Activated CD4-positive, alpha-beta memory T cell treated with anti-CD3 and anti-CD28 coated beads, Interleukin-2, amount 10 ng/mL, durations not matched to agents 7 days and 5 days (primary cell): ENCODE data around the gene HTR3D. TPM values are rescaled to one million over a fixed set of nuclear protein-coding genes. Genes with fewer than 3 reads are reported as not detected.

ENCODE experiments used
- CTCF ChIA-PET: fragments of 350-600 bp; sonication (Branson Sonifier 250); formaldehyde crosslinking; loops from one replicate; lab custom pipeline; 2021; ENCODE audit warnings: antibody characterized with exemption, inconsistent platforms; lab: Charles Lee
- POLR2A ChIA-PET: fragments of 350-600 bp; sonication (Branson Sonifier 250); formaldehyde crosslinking; loops from one replicate; lab custom pipeline; 2021; ENCODE audit warnings: antibody characterized with exemption; lab: Charles Lee
- DNase-seq: peaks from one replicate; pipeline ENCODE4 v3.0.0-alpha.2; 2020
- H3K27ac Mint-ChIP-seq: one replicate; pipeline ENCODE4 v1.8.0; 2021; ENCODE audit warnings: mild to moderate bottlenecking, mixed read lengths
- H3K27me3 Mint-ChIP-seq: one replicate; pipeline ENCODE4 v1.8.0; 2021; ENCODE audit warnings: mixed read lengths
- H3K36me3 Mint-ChIP-seq: one replicate; pipeline ENCODE4 v1.8.0; 2021; ENCODE audit warnings: low read depth, mixed read lengths
- H3K4me1 Mint-ChIP-seq: one replicate; pipeline ENCODE4 v1.8.0; 2021; ENCODE audit warnings: mixed read lengths
- H3K4me3 Mint-ChIP-seq: one replicate; pipeline ENCODE4 v1.8.0; 2021; ENCODE audit warnings: mild to moderate bottlenecking, mixed read lengths
- H3K9me3 Mint-ChIP-seq: one replicate; pipeline ENCODE4 v1.8.0; 2021; ENCODE audit warnings: mixed read lengths
- total RNA-seq, 2 experiments: library from RNA; stranded (reverse); gene quantifications; one replicate each; pipeline ENCODE4 v1.2.3, GENCODE V29; 2021

The HTR3D gene, protein sequence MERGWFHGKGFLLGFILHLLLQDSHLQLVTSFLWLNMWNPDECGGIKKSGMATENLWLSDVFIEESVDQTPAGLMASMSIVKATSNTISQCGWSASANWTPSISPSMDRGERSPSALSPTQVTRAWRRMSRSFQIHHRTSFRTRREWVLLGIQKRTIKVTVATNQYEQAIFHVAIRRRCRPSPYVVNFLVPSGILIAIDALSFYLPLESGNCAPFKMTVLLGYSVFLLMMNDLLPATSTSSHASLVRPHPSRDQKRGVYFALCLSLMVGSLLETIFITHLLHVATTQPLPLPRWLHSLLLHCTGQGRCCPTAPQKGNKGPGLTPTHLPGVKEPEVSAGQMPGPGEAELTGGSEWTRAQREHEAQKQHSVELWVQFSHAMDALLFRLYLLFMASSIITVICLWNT
- not detected for total RNA-seq

DNA sequence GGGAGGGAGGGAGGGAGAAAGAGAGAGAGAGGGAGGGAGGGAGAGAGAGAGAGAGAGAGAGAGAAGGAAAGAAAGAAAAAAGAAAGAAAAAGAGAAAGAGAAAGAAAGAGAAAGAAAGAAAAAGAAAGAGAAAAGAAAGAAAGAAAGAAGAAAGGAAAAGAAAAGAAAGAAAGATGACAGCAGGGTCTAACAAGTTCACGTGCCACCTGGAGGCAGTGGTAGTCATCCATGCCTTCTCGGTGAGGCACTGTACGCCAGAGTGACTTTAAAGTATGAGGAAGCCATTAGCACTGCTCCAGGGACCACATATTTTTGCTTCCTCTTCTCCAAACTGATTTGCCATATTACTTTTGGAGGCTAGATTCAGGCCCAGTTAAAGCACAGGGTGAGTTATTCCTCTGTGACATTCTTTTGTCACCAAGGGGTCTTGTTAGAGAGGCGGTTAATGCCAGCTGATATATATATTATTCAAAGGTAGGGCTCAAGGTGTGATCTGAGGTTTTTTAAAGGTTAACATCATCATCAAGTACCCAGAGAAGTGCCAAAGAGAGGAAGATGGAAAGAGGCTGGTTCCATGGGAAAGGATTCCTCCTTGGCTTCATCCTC lies at the start of gene HTR3D:
Gene HTR3D (plus strand): TSS at position 556 of the 606 bp plus-strand sequence. CDS start 0 bp downstream, at position 556.
- Mint-ChIP-seq H3K27ac (no peak within 1 kb of the TSS), H3K9me3 (no peaks in the 10 kb centered on the region), H3K27me3 (peaks cover 14% of the 10 kb centered on the region), H3K4me3 (no peak within 1 kb of the TSS), H3K4me1 (no peaks in the 10 kb centered on the region), H3K36me3 (no peaks in the 10 kb centered on the region)
- DNase-seq = no peak
- ChIA-PET POLR2A (no interaction called here), CTCF (interaction anchor here (1.6 kb wide), 1 partner anchor 14 kb away, joined by 4 read pairs; the partner anchor contains the start of gene ABCC5)

DNA sequence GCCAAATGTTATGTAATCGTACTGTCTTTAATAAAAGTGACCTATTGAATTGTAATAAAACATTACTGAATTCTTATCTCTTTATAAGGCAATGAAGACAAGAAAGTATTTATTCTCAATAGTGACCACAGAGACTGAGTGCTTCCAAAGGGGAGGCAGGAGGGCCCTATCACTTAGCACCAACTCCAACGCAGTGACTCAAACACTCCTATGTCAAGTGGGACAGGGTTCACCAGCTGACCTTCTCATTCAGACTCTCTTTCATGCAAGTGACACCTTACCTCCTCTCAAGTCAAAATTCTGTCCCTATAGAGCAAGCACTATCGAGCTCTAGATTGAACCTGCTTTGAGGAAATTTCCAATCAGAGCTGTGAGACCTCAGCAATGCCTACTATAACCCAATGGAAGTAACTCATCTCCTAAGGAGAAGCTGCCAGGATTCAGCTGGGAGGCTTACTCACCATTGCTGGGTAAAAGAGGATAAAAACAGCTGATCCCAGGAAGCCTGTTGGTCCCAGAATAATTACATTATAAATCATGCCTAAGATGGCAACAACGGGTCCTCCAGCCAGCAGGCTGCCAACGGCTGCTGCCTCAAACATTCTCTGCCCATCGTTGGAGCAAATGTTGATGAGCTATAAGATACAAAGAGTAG lies 49.4 kb upstream of the HTR3D start:
- no peaks in the 10 kb centered on the region for H3K27me3 Mint-ChIP-seq
- H3K4me3 Mint-ChIP-seq = no peak overlapping the region
- peaks cover 6% of the 10 kb centered on the region for H3K36me3 Mint-ChIP-seq
- H3K4me1 Mint-ChIP-seq = no peaks in the 10 kb centered on the region
- ChIA-PET CTCF (no interaction called here), POLR2A (no interaction called here)
- DNase-seq = no peak
- H3K27ac Mint-ChIP-seq = no peak overlapping the region
- H3K9me3 Mint-ChIP-seq = no peaks in the 10 kb centered on the region

DNA sequence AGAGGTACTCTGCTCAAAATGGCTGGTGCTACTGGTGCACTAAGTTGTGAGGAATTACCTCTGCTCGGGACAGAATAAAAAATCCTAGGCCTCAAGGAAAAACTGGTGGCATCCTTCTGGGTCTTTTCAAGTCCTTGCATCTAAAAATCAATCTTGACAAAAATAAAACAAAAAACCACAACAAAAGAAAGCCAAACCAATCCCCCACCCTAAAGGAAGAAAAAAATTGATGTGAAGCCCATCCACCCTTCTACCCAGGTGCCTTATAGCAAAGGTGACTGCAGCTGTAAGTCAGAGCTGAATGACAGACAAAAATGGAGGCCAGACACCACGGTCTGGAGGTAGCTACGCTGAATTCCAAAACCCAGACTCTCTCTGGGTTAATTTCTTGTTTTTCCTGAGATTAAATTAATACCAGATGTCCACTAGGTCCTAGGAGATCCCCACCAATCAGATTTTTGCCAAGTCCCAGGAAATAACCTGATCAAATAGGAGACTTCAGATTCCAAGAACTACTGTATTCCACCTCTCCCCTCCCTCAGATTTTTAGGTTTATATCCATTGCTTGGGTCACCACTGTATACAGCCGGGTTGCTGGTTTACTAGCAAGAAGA lies 47.3 kb upstream of the HTR3D start:
- Mint-ChIP-seq H3K4me1 (no peaks in the 10 kb centered on the region), H3K9me3 (no peaks in the 10 kb centered on the region), H3K27me3 (no peaks in the 10 kb centered on the region), H3K36me3 (peaks cover 13% of the 10 kb centered on the region), H3K4me3 (no peak overlapping the region), H3K27ac (no peak overlapping the region)
- POLR2A ChIA-PET = no interaction called here
- no peak for DNase-seq
- CTCF ChIA-PET = no interaction called here

DNA sequence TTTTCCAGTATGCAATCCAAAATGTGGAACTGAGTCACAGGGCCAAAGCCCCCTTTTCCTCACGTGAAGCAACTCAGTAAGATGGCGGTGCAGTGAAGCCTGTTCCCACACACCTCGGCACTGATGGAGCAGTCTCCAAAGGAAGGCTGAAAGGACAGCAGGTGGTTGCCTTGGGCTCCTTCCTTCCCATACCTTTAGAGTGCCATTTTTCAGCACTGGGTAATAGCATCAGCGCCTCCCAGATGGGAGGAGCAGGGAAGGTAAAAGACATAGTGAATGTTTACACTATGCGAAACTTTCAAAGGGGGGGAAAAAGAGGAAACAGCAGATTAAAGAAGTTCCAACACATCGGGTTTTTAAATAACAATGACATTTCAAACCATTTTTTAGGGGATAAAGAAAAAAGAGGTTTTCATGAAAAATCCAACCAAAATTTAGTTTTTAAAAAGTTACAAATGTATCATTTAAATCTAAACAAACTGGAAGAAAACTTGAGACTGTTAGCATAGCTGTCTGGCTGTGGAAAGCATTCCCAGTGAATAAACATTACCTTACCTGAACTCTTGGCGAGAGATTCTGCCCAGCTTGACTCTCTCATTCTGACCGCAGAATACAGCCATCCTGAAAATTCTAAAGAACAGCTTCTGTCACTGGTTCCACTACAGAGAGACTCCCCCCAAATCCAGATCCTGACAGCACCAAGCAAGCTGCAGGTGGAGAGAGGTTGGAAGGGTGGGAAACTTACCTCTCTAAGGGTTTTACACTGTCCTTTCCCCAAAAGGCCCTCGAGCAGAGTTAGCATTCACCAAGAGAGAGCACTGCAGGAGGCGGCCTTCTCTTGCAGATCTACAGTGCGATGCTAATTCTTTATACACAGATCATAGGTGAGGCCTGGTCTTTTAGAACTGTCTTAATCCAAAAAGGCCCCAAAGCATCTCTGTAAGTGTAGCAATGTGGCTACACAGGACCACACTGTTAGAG lies 46.5 kb upstream of the HTR3D start:
- no peaks in the 10 kb centered on the region for H3K9me3 Mint-ChIP-seq
- no peak overlapping the region for H3K27ac Mint-ChIP-seq
- ChIA-PET CTCF (interaction anchor here (0.5 kb wide), 1 partner anchor 271 kb away, joined by 4 read pairs; no protein-coding TSS in a partner anchor), POLR2A (no interaction called here)
- H3K27me3 Mint-ChIP-seq = no peaks in the 10 kb centered on the region
- no peak for DNase-seq
- peaks cover 13% of the 10 kb centered on the region for H3K36me3 Mint-ChIP-seq
- H3K4me1 Mint-ChIP-seq = no peaks in the 10 kb centered on the region
- H3K4me3 Mint-ChIP-seq = no peak overlapping the region

DNA sequence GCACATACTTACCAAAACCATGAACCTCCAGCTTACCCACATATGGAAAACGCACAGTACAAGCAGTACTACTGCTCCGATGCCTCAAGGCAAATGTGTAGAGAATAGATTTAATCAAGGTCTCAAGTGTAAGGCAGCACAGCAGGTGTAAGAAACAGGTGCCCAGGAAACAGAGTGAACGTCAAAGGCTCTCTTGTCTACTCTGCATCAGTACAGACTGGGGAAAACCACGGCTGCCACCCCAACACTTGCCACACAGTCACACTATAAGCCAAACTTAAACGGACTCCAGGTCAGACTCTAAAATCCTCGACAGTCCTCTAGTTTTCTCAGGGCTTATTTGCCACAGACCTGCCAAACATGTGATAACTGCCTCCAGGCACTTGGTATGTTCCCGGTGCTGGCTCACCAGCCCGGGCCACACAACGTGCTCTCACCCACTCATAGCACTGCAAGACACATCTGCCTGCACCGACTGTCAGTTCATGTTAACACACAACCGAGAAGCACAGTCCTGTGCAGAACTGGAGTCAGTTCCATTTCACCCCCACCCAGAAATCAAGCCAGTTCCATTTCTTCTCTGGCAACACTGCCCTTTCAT lies 44.4 kb upstream of the HTR3D start:
- H3K36me3 Mint-ChIP-seq = peaks cover 13% of the 10 kb centered on the region
- CTCF ChIA-PET = no interaction called here
- no peaks in the 10 kb centered on the region for H3K9me3 Mint-ChIP-seq
- no peaks in the 10 kb centered on the region for H3K27me3 Mint-ChIP-seq
- POLR2A ChIA-PET = no interaction called here
- H3K27ac Mint-ChIP-seq = no peak overlapping the region
- no peak for DNase-seq
- no peak overlapping the region for H3K4me3 Mint-ChIP-seq
- H3K4me1 Mint-ChIP-seq = no peaks in the 10 kb centered on the region

DNA sequence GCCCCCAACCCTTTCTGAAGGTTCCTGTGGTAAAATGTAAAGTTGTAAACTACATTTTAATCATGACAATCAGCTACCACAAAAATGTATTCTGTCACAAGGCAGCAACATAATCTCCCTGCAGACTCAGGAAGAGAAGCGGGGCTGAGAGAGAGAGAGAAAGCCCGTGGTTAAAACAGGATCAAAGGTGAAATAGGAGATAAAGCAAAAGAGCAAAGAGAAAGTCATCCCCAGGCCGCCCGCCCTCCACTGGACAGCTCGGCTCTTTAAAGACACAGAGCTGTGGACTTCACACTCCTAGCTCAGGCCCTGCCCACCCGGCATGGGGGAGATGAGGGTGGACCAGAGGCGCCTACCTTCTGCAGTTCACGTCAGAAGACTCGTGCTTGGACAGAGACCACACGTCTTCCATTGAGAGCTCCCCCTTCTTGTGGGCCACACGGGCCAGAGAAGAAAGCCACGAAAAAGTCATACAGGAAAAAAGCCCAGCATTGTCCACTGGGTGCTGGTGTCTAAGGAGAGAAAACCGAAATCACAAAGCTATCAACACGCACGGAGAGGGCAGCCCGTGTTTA lies 43.2 kb upstream of the HTR3D start:
- Mint-ChIP-seq H3K36me3 (peaks cover 13% of the 10 kb centered on the region), H3K4me3 (no peak overlapping the region), H3K27me3 (no peaks in the 10 kb centered on the region), H3K27ac (no peak overlapping the region), H3K4me1 (no peaks in the 10 kb centered on the region), H3K9me3 (no peaks in the 10 kb centered on the region)
- no peak for DNase-seq
- ChIA-PET POLR2A (no interaction called here), CTCF (no interaction called here)

DNA sequence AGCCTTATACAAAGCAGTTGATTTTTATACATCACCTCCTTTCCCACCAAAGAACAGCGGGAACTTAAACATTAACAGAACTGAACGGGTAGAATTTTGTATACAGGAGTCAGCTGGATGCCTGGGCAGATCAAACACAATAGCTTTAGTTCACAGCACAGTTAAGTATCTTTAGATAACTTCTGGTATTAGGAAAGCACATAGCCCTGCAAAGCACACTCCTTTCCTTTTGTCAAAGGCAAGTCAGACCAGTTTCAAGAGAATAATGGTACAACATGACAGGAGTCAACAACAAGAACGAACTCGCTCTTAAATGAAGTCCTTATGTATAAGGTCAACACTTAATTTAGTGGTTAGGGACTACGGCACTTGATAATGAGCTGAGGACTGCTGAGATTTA lies 40.1 kb upstream of the HTR3D start:
- H3K4me3 Mint-ChIP-seq = no peak overlapping the region
- H3K36me3 Mint-ChIP-seq = peaks cover 13% of the 10 kb centered on the region
- no peaks in the 10 kb centered on the region for H3K9me3 Mint-ChIP-seq
- H3K27me3 Mint-ChIP-seq = no peaks in the 10 kb centered on the region
- ChIA-PET CTCF (no interaction called here), POLR2A (no interaction called here)
- DNase-seq = no peak
- H3K27ac Mint-ChIP-seq = no peak overlapping the region
- H3K4me1 Mint-ChIP-seq = no peaks in the 10 kb centered on the region

DNA sequence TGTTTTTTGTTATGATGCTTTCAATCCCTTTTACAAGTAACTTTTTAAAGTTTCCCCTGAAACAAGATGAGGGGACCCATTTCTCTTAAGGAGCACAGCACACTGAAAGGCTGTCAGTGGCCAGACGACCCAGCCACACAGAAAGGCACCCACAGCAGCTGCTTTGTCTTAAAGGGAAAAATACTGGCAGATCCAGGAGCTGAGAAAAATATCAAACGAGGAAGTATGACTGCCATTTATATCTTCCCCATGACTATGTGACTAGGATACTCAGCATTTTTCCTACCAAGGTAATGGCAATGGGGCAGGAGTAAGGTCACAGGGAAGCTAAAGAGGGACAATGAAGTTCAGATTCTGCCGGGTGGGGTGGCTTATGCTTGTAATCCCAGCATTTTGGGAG lies 29.8 kb upstream of the HTR3D start:
- H3K4me3 Mint-ChIP-seq = no peak overlapping the region
- H3K27ac Mint-ChIP-seq = no peak overlapping the region
- CTCF ChIA-PET = interaction anchor here (1.0 to 1.4 kb wide), 2 partner anchors 16 to 226 kb away, joined by 3 read pairs; partner anchors contain the start of gene ABCC5
- POLR2A ChIA-PET = no interaction called here
- no peaks in the 10 kb centered on the region for H3K36me3 Mint-ChIP-seq
- no peak for DNase-seq
- no peaks in the 10 kb centered on the region for H3K27me3 Mint-ChIP-seq
- H3K9me3 Mint-ChIP-seq = no peaks in the 10 kb centered on the region
- peaks cover 4% of the 10 kb centered on the region for H3K4me1 Mint-ChIP-seq

DNA sequence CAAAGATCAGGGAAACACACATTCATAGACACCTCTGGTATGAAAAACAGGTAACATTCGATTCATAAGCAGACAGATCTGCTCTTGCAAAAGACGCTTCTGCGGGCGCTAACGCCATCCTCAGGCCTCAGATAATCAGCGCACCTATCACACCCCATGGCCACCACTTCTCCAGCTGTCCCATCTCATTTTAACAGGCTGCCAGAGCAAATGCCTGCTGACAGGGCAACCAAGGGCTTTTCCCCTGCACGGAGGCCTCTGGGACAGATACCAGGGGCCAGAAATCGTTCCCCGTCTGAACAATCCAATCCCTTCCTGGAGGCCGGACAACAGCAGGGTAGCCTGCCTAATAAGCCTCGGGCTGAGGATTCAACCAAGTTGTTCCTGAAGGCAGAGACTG lies 29.1 kb upstream of the HTR3D start:
- H3K9me3 Mint-ChIP-seq = no peaks in the 10 kb centered on the region
- no peak for DNase-seq
- no peak overlapping the region for H3K27ac Mint-ChIP-seq
- POLR2A ChIA-PET = no interaction called here
- peaks cover 4% of the 10 kb centered on the region for H3K4me1 Mint-ChIP-seq
- no peak overlapping the region for H3K4me3 Mint-ChIP-seq
- CTCF ChIA-PET = interaction anchor here (1.4 kb wide), 1 partner anchor 226 kb away, joined by 3 read pairs; no protein-coding TSS in a partner anchor
- no peaks in the 10 kb centered on the region for H3K27me3 Mint-ChIP-seq
- no peaks in the 10 kb centered on the region for H3K36me3 Mint-ChIP-seq

DNA sequence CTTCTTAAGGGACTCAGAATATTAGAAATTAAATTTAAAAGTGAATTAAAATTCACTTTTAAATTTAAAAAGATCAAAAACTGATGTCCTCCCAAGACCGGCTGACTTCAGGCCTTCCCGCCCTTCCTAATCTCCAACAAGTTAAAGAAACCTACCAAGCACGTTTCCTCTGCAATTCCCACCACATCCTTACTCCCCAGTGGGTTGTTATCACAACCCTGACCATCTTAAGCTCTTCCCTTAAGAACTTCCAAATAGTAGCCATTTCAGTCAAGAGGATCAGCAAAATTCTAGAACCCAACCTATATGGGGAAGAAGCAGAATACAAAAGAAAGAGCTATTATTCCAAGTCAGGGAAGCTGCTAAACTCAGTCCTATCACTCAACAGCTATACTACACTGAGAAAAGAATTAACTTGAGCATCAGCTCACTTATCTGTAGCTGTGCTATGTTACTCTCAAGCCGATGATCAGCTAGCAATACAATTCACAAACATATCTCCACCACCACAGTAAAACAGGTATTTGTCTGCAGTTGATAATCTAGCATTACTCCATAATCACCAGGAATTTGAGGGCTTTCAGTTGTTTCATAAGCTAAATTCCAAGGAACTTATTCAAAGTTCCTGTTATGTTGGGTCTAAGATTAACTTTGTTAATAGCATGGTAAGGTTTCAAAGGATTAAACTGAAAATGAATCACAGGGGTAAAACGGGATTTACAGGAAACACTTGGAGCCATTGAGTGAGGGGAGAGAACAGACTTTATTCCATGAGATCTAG lies 28.2 kb upstream of the HTR3D start:
- no peak overlapping the region for H3K4me3 Mint-ChIP-seq
- DNase-seq = no peak
- peaks cover 4% of the 10 kb centered on the region for H3K4me1 Mint-ChIP-seq
- no peaks in the 10 kb centered on the region for H3K36me3 Mint-ChIP-seq
- ChIA-PET POLR2A (no interaction called here), CTCF (interaction anchor here (0.6 to 1.0 kb wide), 2 partner anchors 15 to 392 kb away, joined by 4 read pairs; partner anchors contain the start of gene ABCC5)
- no peaks in the 10 kb centered on the region for H3K27me3 Mint-ChIP-seq
- H3K9me3 Mint-ChIP-seq = no peaks in the 10 kb centered on the region
- no peak overlapping the region for H3K27ac Mint-ChIP-seq

DNA sequence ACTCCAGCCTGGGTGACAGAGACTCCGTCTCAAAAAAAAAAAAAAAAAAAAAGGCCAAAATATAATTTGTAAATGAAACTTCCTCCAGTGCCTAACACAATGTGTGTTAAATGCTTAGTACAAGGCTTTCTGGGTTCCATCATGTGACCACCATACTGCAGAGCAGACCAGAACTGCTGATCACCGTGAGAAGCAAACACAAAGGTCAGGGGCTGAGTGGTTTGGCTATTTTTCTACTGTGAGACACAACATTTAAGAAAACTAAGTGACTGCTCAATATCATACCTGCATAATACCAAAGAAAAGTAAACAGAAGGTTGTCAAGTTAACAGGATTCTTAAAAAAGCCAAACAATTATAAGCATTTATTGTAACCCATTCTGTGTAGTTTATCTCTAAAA lies 27.1 kb upstream of the HTR3D start:
- Mint-ChIP-seq H3K4me1 (peaks cover 4% of the 10 kb centered on the region), H3K4me3 (no peak overlapping the region), H3K9me3 (no peaks in the 10 kb centered on the region), H3K27ac (no peak overlapping the region), H3K36me3 (no peaks in the 10 kb centered on the region), H3K27me3 (no peaks in the 10 kb centered on the region)
- DNase-seq = no peak
- CTCF ChIA-PET = no interaction called here
- POLR2A ChIA-PET = no interaction called here
